ENCODE results near the gene APBB1IP. TPM values are rescaled to one million over a fixed set of nuclear protein-coding genes. Genes with fewer than 3 reads are reported as not detected.

Gene APBB1IP
- total RNA-seq, 1 experiment from 2014 or later, result 0.22 TPM

DNA sequence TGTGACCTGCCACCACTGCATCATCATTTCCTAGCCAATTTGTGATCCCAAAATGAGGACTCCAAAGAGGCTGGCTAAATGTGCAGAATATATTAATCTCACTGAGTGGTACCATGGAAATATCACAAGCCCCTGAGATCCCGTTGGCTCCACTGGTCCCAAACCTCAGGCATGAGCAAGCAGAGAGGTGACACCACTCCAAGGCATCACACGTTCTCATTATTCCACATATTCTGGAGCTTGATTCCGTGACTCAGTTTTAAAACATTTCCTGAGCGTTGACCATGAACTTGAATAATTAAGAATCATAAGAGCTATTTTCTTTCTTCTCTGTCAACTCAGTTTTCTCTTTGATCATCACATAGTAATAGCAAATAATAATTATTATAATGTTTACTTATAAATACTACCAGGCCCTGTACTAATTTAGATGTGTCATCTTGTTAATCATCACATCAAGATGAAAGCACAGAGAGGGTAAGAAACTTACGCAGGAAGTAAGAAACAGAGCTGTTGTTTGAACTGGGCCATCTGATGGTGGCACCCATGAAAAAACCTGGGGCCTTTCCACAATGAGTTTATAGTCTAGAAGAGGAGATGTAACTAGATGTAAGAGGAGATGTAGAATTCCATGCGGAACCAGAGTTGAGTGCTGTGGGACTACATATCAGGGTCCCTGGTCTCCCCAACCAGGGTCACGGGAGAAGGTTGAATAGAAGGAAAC, 3.5 kb downstream of the APBB1IP start:
- TF ChIP-seq OVOL2 (CRISPR knock-in tag; IDR thresholded peaks at IDR 0.05; ENCODE audit: borderline replicate concordance) (no peak), PREB (CRISPR knock-in tag; IDR thresholded peaks at IDR 0.05; ENCODE audit: borderline replicate concordance) (no peak), GTF2I (CRISPR knock-in tag; conservative IDR thresholded peaks at IDR 0.05) (no peak), ESRRA (CRISPR knock-in tag; IDR thresholded peaks at IDR 0.05; ENCODE audit: borderline replicate concordance) (no peak), ZNF219 (CRISPR knock-in tag; IDR thresholded peaks at IDR 0.05; ENCODE audit: borderline replicate concordance) (no peak)
- Mint-ChIP-seq H3K4me3 (no peak overlapping the region), H3K27me3 (ENCODE audit: low read depth) (peaks cover 31% of the 10 kb centered on the region), H3K9me3 (no peaks in the 10 kb centered on the region), H3K27ac (no peak overlapping the region), H3K4me1 (peaks cover 6% of the 10 kb centered on the region), H3K36me3 (no peaks in the 10 kb centered on the region)
- DNase-seq (ENCODE audit: low spot score) (no peak), ATAC-seq (no peak)
- POLR2A ChIA-PET, result no interaction called here
- CTCF ChIA-PET, result no interaction called here

GRCh38 chr10:26445411-26446031, 7.4 kb downstream of the APBB1IP start:
- ChIA-PET POLR2A (no interaction called here), CTCF (no interaction called here)
- Mint-ChIP-seq H3K27me3 (ENCODE audit: low read depth) (no peaks in the 10 kb centered on the region), H3K9me3 (no peaks in the 10 kb centered on the region), H3K4me3 (no peak overlapping the region), H3K4me1 (no peaks in the 10 kb centered on the region), H3K27ac (no peak overlapping the region), H3K36me3 (no peaks in the 10 kb centered on the region)
- DNase-seq (ENCODE audit: low spot score) (no peak), ATAC-seq (no peak)
- TF ChIP-seq ZNF138 (CRISPR knock-in tag; conservative IDR thresholded peaks at IDR 0.05) (no peak), TEAD1 (CRISPR knock-in tag; IDR thresholded peaks at IDR 0.05) (no peak), ERG (CRISPR knock-in tag; IDR thresholded peaks at IDR 0.05) (no peak), PRRX2 (CRISPR knock-in tag; IDR thresholded peaks at IDR 0.05) (no peak), ESRRA (CRISPR knock-in tag; IDR thresholded peaks at IDR 0.05; ENCODE audit: borderline replicate concordance) (no peak), KAT7 (CRISPR knock-in tag; IDR thresholded peaks at IDR 0.05; ENCODE audit: borderline replicate concordance) (no peak), FOXJ3 (CRISPR knock-in tag; IDR thresholded peaks at IDR 0.05; ENCODE audit: borderline replicate concordance) (no peak), ARID4B (CRISPR knock-in tag; IDR thresholded peaks at IDR 0.05; ENCODE audit: borderline replicate concordance) (no peak), RELA (CRISPR knock-in tag; IDR thresholded peaks at IDR 0.05; ENCODE audit: borderline replicate concordance) (no peak), ZBTB43 (CRISPR knock-in tag; IDR thresholded peaks at IDR 0.05) (no peak)
- TF ChIP-seq, protein P1, sequence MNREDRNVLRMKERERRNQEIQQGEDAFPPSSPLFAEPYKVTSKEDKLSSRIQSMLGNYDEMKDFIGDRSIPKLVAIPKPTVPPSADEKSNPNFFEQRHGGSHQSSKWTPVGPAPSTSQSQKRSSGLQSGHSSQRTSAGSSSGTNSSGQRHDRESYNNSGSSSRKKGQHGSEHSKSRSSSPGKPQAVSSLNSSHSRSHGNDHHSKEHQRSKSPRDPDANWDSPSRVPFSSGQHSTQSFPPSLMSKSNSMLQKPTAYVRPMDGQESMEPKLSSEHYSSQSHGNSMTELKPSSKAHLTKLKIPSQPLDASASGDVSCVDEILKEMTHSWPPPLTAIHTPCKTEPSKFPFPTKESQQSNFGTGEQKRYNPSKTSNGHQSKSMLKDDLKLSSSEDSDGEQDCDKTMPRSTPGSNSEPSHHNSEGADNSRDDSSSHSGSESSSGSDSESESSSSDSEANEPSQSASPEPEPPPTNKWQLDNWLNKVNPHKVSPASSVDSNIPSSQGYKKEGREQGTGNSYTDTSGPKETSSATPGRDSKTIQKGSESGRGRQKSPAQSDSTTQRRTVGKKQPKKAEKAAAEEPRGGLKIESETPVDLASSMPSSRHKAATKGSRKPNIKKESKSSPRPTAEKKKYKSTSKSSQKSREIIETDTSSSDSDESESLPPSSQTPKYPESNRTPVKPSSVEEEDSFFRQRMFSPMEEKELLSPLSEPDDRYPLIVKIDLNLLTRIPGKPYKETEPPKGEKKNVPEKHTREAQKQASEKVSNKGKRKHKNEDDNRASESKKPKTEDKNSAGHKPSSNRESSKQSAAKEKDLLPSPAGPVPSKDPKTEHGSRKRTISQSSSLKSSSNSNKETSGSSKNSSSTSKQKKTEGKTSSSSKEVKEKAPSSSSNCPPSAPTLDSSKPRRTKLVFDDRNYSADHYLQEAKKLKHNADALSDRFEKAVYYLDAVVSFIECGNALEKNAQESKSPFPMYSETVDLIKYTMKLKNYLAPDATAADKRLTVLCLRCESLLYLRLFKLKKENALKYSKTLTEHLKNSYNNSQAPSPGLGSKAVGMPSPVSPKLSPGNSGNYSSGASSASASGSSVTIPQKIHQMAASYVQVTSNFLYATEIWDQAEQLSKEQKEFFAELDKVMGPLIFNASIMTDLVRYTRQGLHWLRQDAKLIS (CRISPR knock-in tag; IDR thresholded peaks at IDR 0.05; ENCODE audit: borderline replicate concordance), result no peak
- TF ChIP-seq, protein P2, sequence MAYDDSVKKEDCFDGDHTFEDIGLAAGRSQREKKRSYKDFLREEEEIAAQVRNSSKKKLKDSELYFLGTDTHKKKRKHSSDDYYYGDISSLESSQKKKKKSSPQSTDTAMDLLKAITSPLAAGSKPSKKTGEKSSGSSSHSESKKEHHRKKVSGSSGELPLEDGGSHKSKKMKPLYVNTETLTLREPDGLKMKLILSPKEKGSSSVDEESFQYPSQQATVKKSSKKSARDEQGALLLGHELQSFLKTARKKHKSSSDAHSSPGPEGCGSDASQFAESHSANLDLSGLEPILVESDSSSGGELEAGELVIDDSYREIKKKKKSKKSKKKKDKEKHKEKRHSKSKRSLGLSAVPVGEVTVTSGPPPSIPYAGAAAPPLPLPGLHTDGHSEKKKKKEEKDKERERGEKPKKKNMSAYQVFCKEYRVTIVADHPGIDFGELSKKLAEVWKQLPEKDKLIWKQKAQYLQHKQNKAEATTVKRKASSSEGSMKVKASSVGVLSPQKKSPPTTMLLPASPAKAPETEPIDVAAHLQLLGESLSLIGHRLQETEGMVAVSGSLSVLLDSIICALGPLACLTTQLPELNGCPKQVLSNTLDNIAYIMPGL (CRISPR knock-in tag; IDR thresholded peaks at IDR 0.05), result no peak
